ENCODE measurements around the gene CT45A6. TPM values are rescaled to one million over a fixed set of nuclear protein-coding genes. Genes with fewer than 3 reads are reported as not detected.
"Not testable (repeated sequence)": the region's sequence is repeated elsewhere in the genome, so short reads cannot be mapped to it uniquely, and the experiment has no call there.

CT45A6 gene
- total and polyA plus RNA-seq, 2 of the 8 experiments (the other 6 are each of a cell fraction or from before 2014, with no cell fraction given), result not detected

DNA sequence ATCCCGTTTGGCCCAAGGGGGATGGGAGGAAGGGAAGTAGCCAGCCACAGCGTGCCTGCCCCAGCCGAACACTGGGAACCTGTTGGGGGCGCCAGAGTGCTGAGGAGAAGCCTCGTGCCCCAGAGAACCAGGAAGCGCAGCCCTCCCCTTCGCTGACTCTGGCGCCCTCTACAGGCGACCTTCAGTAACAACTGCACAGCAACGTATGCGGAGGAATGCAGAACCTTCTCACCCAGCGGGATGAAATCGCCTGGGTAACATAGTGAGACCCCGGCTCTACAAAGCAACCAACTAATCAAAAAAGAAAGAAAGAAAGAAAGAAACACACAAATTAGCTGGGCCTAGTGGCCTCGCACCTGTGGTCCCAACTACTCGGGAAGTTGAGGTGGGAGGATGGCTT lies 17.2 kb downstream of the CT45A6 start, which contains the start of gene CT45A5:
TSS of gene CT45A5 (minus strand) at position 101 of the 400 bp plus-strand sequence. CDS start 3,774 bp downstream, outside the sequence.
- H3K14ac ChIP-seq (ENCODE audit: insufficient read length); H2BK12ac ChIP-seq (ENCODE audit: low read depth, low read length); H3K79me2 ChIP-seq (ENCODE audit: control insufficient read depth in 1 of 2, insufficient read depth in 2 of 2, low read length in 2 of 2); H3K4ac ChIP-seq (replicated peaks; ENCODE audit: insufficient read length, low read depth, low read length); CTCF ChIA-PET (ENCODE audit: partially characterized antibody); DNase-seq (ENCODE audit: low read depth in 1 of 2, low spot score in 2 of 2); H3K23ac ChIP-seq (ENCODE audit: insufficient read length); H2BK15ac ChIP-seq (ENCODE audit: low read length); H3K79me1 ChIP-seq (ENCODE audit: low read depth, low read length); H3K36me3 ChIP-seq (ENCODE audit: control insufficient read depth in 2 of 4, insufficient read depth in 4 of 4, low read length in 3 of 4); H4K20me1 ChIP-seq (replicated peaks in 1 of 2; ENCODE audit: control insufficient read depth in 1 of 2, insufficient read depth in 2 of 2, low read length in 2 of 2); H2AFZ ChIP-seq (ENCODE audit: low read length); H3K27ac ChIP-seq (ENCODE audit: low read depth, low read length); H3K23me2 ChIP-seq (ENCODE audit: low read depth, low read length); H2BK20ac ChIP-seq (ENCODE audit: low read length); H3K9ac ChIP-seq (replicated peaks in 1 of 4; ENCODE audit: extremely low read depth in 1 of 4, low read depth in 3 of 4, low read length in 3 of 4); H2BK5ac ChIP-seq (ENCODE audit: low read depth, low read length); H2BK120ac ChIP-seq (replicated peaks; ENCODE audit: low read depth, low read length); POLR2A ChIA-PET (ENCODE audit: partially characterized antibody); H3K18ac ChIP-seq (ENCODE audit: extremely low read depth, low read length); FAIRE-seq; H3K27me3 ChIP-seq (replicated peaks in 1 of 4; ENCODE audit: control insufficient read depth in 3 of 4, extremely low read depth in 1 of 4, insufficient read depth in 3 of 4, low read length in 3 of 4); H4K91ac ChIP-seq (replicated peaks; ENCODE audit: insufficient read length, low read length); H2AK5ac ChIP-seq (ENCODE audit: low read depth, low read length); H3K4me2 ChIP-seq (ENCODE audit: insufficient read depth in 1 of 2, low read depth in 2 of 2, low read length in 2 of 2); H3K4me3 ChIP-seq (ENCODE audit: extremely low read depth in 1 of 4, insufficient read depth in 2 of 4, low read depth in 3 of 4, low read length in 4 of 4); H3K4me1 ChIP-seq (replicated peaks in 1 of 4; ENCODE audit: control insufficient read depth in 3 of 4, insufficient read depth in 4 of 4, low read length in 3 of 4); H4K8ac ChIP-seq (ENCODE audit: extremely low read depth, insufficient read depth, low read length); H4K5ac ChIP-seq (ENCODE audit: insufficient read length, low read depth, low read length); H3K56ac ChIP-seq (replicated peaks; ENCODE audit: insufficient read length, low read depth, low read length); H3K9me3 ChIP-seq (ENCODE audit: insufficient read depth in 2 of 2, low read depth in 1 of 2, low read length in 1 of 2): not testable (repeated sequence)
- WGBS, 2 experiments (ENCODE audit: extremely low coverage in 1 of 2, insufficient coverage in 1 of 2, insufficient read length in 1 of 2, insufficient replicate concordance in 2 of 2, low coverage in 1 of 2, low lambda C conversion rate in 2 of 2, missing lambda C conversion rate in 1 of 2), result no CpG with 5 or more reads among the region's 16 CpGs

DNA sequence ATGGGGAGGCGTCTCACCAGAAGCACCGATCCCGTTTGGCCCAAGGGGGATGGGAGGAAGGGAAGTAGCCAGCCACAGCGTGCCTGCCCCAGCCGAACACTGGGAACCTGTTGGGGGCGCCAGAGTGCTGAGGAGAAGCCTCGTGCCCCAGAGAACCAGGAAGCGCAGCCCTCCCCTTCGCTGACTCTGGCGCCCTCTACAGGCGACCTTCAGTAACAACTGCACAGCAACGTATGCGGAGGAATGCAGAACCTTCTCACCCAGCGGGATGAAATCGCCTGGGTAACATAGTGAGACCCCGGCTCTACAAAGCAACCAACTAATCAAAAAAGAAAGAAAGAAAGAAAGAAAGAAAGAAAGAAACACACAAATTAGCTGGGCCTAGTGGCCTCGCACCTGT lies 34.5 kb downstream of the CT45A6 start, which contains the start of gene CT45A3:
TSS of gene CT45A3 (minus strand) at position 101 of the 400 bp plus-strand sequence. CDS start 3,747 bp downstream, outside the sequence.
- H3K23me2 ChIP-seq (ENCODE audit: low read depth, low read length); H3K4ac ChIP-seq (replicated peaks; ENCODE audit: insufficient read length, low read depth, low read length); H3K4me2 ChIP-seq (ENCODE audit: insufficient read depth in 1 of 2, low read depth in 2 of 2, low read length in 2 of 2); H2BK5ac ChIP-seq (ENCODE audit: low read depth, low read length); H3K36me3 ChIP-seq (ENCODE audit: control insufficient read depth in 2 of 4, insufficient read depth in 4 of 4, low read length in 3 of 4); H2AK5ac ChIP-seq (ENCODE audit: low read depth, low read length); H3K9me3 ChIP-seq (ENCODE audit: insufficient read depth in 2 of 2, low read depth in 1 of 2, low read length in 1 of 2); H3K4me3 ChIP-seq (ENCODE audit: extremely low read depth in 1 of 4, insufficient read depth in 2 of 4, low read depth in 3 of 4, low read length in 4 of 4); H3K23ac ChIP-seq (ENCODE audit: insufficient read length); H2BK20ac ChIP-seq (ENCODE audit: low read length); H4K91ac ChIP-seq (replicated peaks; ENCODE audit: insufficient read length, low read length); H4K5ac ChIP-seq (ENCODE audit: insufficient read length, low read depth, low read length); H2BK15ac ChIP-seq (ENCODE audit: low read length); H3K27ac ChIP-seq (ENCODE audit: low read depth, low read length); H2AFZ ChIP-seq (ENCODE audit: low read length); CTCF ChIA-PET (ENCODE audit: partially characterized antibody); H3K4me1 ChIP-seq (replicated peaks in 1 of 4; ENCODE audit: control insufficient read depth in 3 of 4, insufficient read depth in 4 of 4, low read length in 3 of 4); H3K56ac ChIP-seq (replicated peaks; ENCODE audit: insufficient read length, low read depth, low read length); H3K9ac ChIP-seq (replicated peaks in 1 of 4; ENCODE audit: extremely low read depth in 1 of 4, low read depth in 3 of 4, low read length in 3 of 4); H3K18ac ChIP-seq (ENCODE audit: extremely low read depth, low read length); H3K14ac ChIP-seq (ENCODE audit: insufficient read length); H3K79me2 ChIP-seq (ENCODE audit: control insufficient read depth in 1 of 2, insufficient read depth in 2 of 2, low read length in 2 of 2); H4K20me1 ChIP-seq (replicated peaks in 1 of 2; ENCODE audit: control insufficient read depth in 1 of 2, insufficient read depth in 2 of 2, low read length in 2 of 2); H2BK12ac ChIP-seq (ENCODE audit: low read depth, low read length); H4K8ac ChIP-seq (ENCODE audit: extremely low read depth, insufficient read depth, low read length); H3K27me3 ChIP-seq (replicated peaks in 1 of 4; ENCODE audit: control insufficient read depth in 3 of 4, extremely low read depth in 1 of 4, insufficient read depth in 3 of 4, low read length in 3 of 4); H3K79me1 ChIP-seq (ENCODE audit: low read depth, low read length); DNase-seq (ENCODE audit: low read depth in 1 of 2, low spot score in 2 of 2); POLR2A ChIA-PET (ENCODE audit: partially characterized antibody); H2BK120ac ChIP-seq (replicated peaks; ENCODE audit: low read depth, low read length); FAIRE-seq: not testable (repeated sequence)
- WGBS, 2 experiments (ENCODE audit: extremely low coverage in 1 of 2, insufficient coverage in 1 of 2, insufficient read length in 1 of 2, insufficient replicate concordance in 2 of 2, low coverage in 1 of 2, low lambda C conversion rate in 2 of 2, missing lambda C conversion rate in 1 of 2), result no CpG with 5 or more reads among the region's 17 CpGs

All from H1 (cell line).